Stimulated activated CD4-positive, alpha-beta T cell treated with anti-CD3 and anti-CD28 coated beads, Interleukin-12 subunit alpha, Interleukin-12 subunit beta, amount 100 ng/mL, for 24 hours (primary cell): Measurements from ENCODE around the gene CACNA2D3.

Experiments used
- DNase-seq, 2 experiments: peaks; one replicate each; pipeline ENCODE4 v3.0.0-alpha.2; 2020; ENCODE audit warnings: low read depth in 2 of 2

The CACNA2D3 gene

DNA sequence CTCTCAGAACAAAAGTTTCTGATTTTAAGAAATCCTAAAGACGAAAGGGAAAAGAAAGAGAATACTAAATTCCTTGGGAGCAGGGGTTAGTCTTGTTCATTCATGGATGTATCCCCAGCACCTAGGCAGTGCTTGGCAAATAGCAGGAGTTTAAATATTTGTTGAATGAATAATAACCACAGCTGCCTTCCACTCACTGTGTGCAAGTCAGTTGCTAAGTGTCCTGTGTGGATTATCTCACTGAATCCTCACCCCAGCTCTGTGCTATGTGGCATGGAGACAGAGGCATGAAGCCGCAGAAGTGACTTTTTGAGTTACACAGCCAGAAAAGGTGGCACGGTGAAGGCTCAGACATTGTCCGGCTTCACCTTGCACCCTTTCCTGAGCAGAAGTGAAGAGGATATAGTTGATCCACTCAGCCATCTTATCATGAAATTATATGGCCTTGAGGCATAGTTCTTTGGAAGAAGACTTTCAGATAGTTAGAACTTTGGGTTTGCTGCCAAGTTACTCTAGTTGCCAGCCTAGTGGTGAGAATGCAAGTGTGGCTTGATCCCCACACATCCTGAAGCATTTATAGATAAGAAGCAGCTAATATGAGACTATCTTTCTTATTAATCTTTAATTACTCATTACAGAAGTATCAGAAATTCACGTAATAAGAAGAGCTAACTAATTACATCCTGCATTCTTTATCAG is 450.0 kb downstream of the CACNA2D3 start:
- DNase-seq: no peak

DNA sequence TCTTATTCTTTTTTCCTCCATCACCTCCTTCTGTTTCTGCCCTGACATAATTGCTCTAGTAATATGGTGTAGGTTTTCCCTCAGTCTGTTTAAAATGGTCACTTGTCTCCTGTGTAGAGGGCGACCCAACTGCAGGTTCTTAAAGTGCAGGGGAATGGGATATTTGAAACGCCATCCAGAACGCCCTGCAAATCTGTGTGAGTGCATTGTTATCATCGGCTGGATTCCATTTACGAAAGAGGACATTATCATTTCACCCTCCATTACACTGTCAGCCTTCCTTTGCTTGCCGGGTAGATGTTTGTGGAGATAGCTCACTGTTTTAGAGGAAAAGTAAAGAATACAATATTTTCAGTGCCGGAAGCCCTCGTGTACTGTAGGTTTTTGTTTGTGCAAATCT is 451.5 kb downstream of the CACNA2D3 start:
- DNase-seq: no peak

DNA sequence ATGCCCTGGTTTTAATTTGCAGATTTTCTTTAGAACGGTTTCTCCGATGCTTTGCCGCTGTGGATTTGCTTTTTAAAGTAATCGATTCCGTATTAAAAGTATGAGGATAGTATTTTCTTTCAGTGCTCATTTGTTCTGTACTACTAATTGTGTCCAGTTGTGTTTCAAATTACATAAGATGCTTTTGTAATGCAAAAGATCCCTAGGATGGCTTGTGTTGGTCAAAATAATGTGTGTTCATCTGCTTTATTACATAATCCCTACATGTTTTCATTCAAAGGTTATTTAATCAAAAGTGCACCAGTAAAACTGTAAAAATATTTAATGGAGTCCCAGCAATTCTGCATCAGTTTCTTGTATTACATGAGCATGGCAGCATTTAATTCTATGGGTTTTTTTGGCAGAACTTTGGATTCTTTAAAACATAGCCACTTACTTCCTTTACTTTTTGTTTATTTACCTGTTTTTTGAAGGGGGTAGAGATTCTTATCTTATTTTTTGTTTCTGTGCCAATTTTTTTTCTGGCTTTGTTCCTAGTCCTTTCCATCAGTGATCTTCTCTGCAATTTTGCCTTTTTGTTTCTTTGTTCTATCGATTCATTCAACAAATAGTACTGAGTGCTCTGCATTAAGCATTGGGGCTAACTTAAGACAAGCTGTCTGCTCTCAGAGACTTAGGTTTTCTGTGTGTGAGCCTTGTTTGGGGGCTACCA is 452.7 kb downstream of the CACNA2D3 start:
- no peak for DNase-seq

DNA sequence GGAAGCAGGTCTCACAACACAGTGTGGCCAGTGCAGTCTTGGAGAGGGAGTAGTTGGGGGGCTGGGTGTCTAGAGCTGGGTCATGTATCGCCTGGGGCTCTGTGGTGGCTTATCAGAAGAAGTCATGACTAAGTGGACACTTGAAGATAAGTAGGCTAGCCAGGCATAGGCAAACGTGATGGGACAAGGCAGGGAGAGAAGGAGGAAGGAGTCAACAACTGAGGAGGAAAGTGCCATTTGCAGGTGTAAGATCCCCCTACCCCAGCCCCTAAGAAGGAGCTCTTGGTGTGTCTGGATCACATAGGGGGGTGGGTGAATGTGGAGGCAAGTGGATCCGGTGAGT is 453.2 kb downstream of the CACNA2D3 start:
- no peak for DNase-seq

DNA sequence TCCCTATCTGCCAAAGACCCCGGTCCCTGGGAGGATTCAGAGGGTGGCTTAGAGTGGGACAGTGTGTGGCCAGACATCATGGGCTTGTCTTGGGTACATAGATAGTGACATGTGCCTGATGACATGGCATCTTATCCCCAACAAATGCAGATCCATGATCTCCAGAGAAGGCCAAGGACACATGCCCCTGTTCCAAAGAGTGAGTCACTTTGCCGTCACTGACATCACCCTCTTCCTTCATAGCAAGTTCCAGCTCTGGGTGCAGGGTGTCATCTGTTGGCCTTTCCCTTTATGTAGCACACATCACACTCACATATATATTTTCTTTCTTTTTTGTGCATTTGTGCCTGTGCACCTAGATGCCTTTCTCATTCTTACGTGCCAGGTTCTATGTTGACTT is 455.0 kb downstream of the CACNA2D3 start:
- DNase-seq: no peak

DNA sequence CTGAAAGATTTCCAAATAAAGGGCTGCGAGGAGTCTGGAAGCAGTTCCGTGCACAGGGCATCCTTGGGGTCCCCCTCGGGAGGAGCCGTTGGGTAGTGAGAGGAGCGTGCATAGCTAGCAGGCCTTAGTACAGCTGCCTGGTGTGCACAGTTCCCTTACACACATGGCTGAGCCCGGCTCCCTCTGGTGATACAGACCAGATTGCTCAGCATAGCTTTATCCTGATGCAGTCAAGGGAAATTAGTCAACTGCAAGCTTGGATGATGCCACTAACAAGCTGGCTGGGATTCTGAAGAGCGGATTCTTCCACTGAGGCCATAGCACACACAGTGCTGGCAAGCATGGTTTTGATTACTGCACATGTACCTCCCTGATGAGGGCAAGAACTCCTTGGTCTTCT is 456.1 kb downstream of the CACNA2D3 start:
- no peak for DNase-seq

DNA sequence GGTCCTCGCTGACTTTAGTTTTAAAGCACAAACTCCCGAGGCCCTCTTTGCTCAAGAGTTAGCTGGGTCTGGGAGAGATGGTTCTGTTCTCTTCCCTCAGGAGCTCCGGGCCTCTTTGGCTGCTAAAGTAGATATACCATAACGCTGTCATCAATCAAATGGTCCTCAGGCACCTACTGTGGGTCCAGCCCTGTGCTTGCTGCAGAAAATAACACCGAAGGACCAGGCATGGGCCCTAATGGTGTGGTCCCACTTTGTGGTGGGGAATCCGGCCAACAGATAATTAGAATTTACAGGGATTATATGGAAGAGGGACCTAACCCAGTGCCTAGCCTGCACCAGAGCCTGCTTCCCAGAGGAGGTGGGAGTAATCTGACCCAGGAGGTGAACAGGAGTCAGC is 458.1 kb downstream of the CACNA2D3 start:
- DNase-seq: no peak

DNA sequence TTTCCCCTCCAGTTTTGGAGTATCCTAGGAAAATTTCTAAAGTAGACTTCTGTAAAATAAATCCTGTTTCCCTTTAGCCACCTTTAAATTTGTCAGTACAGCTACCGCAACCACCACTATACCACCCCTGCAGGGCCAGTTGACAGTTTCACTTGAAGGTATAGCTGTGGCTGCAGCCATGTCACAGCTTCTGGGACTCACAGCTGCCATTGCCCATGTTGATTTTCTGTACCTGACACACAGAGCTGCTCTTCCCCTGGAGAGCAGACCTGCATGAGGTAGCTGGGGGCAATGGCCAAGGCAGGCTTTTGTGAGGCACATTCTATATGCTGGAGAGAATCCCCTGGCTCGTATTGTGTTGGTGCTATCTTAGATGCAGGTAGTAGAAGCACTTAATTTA is 460.1 kb downstream of the CACNA2D3 start:
- DNase-seq: no peak

DNA sequence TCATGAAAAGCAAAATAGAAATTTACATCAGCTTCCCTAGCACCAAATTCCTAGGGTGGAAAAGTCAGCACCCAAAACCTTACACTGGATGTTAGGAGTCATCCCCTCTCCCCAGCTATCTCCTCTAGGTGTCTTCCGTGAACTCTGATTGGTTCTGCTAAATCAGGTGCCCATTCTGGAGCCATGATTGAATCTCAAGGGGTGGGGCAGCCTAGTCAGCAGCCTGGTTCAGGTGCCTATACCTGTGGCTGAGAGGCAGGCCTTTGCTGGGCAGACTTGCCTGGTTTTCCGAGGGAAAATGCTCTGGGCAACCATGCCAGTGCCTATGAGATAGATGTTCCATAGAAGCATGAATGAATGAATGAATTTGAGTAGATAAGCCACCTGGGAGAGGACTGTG is 468.8 kb downstream of the CACNA2D3 start:
- DNase-seq: no peak

DNA sequence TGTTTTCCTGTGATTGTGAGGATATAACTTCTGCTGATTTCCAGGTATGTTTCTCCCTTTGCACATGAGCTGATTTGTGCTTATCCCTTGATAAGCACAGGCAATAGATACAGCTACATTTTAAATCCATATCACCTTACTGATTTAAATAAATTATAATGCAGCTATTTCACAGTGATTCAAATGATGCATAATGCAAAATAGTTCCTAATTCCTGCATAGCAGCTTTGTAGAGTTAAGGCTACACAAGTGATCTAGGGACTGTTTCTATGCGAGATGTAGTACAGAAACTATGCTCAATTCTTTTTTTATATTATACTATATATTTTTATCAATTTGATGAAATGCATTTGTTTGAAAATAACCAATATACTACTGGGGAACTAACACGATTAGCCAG is 471.3 kb downstream of the CACNA2D3 start:
- DNase-seq: no peak

DNA sequence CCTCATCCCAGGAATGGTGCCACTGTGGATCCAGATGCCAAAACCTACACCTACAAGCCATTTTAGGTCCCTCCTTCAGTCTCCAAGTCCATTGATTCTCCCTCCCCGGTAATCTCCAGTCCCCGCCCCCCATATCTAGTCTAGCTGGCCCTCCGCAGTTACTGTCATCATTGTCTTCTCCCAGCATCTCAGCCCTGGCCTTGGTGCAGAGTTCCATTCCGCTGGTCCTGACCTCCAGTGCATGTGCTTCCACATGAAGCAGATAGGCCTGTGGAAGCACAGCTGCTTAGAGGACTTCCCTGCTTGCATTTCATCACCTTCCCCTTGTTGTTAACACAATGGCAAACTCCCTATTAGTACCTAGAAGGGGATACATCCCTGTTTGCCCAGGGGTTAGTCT is 473.7 kb downstream of the CACNA2D3 start:
- DNase-seq: no peak

DNA sequence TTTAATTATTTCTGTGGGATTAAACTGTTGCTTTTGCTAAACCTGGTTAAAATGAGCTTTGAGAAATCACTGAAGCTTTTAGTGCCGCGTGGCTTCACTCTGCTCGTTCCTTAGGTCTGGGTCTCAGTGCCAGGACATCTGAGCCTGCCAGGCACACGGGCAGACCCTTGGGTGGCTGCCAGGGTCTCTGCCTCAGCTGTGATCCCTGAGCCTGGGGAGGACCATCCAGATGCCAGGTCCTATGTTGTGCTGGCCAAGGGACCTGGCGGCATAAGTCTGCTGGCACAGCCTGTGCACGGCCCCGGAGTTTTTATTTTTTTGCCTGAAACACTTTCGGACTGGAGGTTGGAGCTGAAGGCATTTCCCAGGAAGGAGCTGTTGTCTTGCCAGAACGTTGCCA is 477.4 kb downstream of the CACNA2D3 start:
- DNase-seq: no peak

DNA sequence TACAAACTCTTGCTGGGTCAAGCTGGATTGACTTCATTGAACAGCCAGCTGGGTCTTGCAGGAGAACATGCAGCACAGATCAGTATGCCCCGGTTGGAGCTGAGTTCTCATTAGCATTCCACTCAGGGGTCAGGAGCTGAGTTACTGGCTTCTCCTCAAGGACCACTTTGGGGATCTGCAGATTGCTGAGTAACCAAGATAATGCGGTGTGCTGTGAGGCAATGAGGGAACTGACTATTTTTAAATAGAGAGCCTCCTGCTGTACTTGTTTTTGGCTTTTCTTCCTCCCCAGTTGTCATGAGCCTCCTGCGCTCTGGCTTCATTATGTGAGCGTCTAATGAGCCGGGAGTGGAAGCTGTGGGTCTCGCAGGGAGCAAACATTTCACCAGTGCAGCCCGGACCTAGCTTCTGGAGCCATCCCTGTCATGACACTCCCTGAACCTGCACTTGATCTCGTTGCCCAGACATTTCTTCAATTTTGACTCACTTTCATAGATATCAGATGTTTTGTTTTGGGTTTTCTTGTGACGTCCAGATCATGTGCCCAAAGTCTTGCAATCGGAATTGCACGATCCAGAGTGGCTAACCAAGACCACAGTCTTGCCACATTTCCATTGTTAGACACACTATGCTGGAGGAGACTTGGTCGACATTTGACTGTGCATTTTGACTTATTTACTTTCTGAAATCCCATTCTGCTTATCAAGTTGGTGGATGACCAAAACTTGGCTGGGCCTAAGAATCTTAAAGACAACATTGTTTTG is 478.3 kb downstream of the CACNA2D3 start:
- DNase-seq: no peak

DNA sequence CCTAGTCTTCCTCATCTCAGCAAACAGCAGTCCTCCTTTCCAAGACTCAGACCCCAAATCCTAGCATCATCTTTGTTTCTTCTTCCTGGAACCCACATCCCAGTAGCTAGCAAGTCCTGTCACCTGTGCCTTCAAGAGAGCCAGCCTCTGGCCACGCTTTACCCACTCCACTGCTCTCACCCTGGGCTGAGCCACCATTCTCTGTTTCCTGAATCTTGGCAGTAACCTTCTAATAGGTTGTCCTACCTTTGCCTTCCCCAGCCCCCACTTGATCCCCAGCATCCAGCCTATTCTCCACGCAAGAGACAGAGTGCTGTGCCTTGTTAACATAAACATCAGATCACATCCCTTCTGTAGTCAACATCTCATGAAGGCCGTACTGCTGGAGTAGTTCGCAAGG is 482.1 kb downstream of the CACNA2D3 start:
- no peak for DNase-seq

DNA sequence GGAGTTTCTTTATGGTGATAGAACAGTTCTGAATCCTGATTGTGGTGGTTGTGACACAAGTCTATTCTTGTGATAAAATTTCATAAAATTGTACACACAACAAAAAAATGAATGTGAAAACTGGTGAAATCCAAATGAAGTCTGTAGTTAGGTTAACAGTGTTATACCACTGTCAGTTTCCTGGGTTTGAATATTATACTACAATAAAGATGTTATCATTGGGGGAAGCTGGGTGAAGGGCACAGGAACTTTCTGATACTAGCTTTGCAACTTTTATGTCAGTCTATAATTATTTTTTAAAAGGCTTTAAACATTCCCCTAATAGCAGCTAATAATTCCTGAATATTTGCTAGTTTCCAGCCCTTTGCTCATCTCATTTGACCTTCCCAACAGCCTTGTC is 485.7 kb downstream of the CACNA2D3 start:
- no peak for DNase-seq

DNA sequence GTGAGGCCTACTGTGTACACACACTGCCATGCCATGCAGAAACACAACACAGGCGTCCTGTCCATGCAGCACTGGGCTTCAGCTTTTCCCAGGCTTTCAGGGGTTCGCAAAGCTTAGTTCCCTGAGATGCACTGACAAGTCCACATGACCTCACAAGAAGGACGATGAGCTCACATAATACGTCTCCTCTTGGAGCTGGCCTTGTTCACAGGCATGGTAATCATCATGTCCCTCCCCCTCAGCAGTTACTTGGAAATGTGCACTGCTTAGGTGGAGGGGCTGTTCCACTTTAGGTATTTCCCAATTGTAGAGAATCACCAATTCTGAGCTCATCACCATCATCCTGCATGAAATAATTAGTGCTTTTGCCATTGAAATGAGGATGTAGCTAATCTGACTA is 496.7 kb downstream of the CACNA2D3 start:
- no peak for DNase-seq

DNA sequence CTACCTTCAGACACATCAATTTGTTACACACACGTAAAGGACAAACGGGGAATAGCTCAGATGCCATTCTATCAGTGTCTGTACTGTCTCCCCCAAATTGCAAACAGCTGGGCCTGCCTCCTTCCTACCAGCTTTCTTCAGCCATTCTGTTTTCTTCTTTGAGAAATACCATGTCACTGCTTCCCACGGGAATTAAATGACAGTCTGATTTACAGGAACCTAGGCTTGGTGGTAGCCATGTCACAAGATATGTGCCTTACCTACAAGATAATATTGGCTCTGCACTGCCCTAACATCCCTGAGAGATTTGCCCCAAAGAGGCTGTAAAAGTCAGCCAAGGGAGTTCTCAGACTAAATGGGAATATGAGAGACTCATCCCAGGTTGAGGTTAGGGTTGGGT is 497.2 kb downstream of the CACNA2D3 start:
- no peak for DNase-seq

DNA sequence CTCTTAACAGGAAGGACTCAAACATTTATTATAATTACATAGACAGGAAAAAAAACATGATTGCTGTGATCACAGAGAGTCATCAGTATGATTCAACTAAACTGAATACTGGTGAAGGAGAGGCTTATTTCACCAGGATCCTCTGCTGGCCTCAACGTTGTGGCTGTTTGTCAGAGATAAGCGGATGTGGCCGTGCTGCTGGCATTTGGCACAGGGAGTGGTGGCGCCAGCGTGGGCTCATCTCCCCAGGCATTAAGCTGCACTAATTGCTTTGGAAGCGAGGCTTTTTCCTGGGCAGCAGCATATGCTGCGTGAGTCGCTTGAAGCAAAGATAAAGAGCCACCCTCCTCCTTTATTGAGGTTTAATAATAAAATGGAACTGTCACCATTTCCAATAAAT is 498.8 kb downstream of the CACNA2D3 start:
- no peak for DNase-seq

DNA sequence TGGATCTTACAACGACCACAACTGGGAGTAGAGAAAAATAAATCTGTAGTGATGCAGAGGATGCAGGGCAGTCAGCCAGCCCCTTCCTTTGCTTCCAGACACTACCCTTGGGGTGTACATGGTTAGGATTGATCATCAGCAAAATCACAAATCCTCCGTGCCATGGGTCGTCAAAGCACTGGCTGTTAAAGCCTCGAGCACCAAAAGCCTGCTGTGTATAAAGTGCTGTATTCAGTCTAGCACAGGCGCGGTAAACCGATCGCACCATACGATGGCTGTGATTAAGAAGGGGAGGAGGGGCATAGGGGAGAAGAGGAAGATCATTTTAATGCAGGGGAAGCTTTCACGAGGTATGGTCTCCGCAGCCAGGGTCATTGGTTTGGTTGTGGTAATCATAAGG is 500.3 kb downstream of the CACNA2D3 start:
- DNase-seq: no peak

DNA sequence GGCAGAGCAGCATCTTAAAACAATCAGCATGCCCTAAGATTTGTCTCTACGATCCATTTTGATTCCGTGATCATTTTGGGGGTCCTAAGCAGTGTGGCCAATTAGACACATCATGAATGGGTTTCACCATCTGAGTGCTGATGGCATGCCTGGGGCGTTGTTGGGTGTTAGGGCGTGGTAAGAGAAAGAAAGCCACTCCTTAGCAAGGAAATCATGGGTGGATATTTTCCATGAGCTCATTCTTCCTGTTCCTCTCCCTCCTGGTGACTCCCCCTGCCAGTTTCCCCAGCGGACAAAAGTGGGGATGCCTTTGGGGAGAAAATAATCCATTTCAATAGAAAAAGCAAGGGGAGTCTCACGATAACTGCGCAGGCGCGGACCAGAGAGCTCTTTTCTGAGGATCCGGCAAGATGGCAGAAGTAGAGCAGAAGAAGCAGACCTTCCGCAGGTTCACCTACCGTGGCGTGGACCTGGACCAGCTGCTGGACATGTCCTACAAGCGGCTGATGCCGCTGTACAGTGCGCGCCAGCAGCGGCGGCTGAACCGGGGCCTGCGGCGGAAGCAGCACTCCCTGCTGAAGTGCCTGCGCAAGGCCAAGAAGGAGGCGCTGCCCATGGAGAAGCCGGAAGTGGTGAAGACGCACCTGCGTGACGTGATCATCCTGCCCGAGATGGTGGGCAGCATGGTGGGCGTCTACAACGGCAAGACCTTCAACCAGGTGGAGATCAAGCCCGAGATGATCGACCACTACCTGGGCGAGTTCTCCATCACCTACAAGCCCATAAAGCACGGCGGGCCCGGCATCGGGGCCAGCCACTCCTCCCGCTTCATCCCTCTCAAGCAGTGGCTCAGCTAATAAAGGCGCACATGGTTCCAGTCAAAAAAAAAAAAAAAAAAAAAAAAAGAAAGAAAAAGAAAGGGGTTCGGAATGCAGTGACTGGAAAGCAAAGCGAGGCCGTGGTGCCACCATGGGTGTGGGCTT is 503.7 kb downstream of the CACNA2D3 start:
- no peak for DNase-seq

DNA sequence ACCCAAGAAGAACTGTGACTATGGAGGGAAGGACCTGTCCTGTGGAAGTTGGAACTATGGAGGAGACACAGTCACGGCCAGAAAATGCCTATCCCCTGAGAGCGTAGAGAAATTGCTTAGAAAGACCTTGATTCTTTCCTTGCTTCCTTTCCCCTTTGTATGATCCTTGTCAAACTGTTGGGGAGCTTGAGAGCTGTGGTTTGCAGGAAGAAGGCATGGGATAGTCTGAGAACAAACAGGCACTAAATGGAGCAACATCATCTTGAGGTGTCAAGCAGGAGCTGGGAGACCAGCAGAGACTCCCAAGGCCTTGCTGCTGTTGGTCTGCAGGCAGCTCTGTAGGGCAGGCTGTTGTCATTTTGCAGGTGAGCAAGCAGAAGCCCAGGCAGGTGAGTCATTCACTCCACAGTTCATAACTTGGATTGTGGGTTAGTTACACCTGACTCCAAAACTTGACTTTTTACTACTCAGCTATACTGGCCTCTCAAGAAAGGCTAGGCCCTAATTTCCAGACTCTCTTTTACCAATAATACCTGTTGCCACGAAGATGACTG is 506.6 kb downstream of the CACNA2D3 start:
- no peak for DNase-seq
